ENCODE data around the gene MLEC.

DNA sequence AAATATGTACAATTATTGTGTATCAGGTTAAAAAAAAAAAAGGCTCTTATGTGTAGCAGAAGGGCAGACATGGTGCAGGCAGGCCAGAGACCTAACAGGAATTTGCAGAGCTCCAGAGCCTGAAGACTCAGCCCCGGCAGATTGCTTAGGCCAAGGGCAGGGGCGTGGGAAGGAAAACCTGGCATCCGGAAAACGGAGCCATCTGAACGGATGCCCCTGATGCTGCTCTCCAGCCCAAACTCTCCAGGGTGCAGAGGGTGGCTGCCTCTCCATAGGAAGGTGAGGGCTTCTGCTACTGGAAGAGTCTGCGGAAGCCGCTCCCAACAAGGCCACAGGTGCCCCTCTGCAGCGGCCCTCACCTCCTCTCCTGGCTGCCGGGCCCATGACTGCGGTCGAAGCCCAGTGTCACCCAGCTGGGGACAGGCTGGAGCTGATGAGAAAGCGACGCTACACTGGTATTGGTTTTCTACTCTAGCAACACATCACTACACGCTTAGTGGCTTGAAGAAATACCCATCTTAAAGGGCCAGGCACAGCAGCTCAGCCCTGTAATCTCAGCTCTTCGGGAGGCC lies 58.1 kb downstream of the MLEC start:
- no peak for TF ChIP-seq FOXM1 (IDR thresholded peaks at IDR 0.05; ENCODE audit: borderline replicate concordance)
- TF ChIP-seq CTBP1 (IDR thresholded peaks at IDR 0.05; ENCODE audit: borderline replicate concordance), result no peak
- TF ChIP-seq SP1 (IDR thresholded peaks at IDR 0.05), result no peak
- no peak for TF ChIP-seq FOXA1 (IDR thresholded peaks at IDR 0.05)
- no peak for TF ChIP-seq ELF4 (IDR thresholded peaks at IDR 0.05)
- TF ChIP-seq BHLHE40 (IDR thresholded peaks at IDR 0.05; ENCODE audit: borderline replicate concordance), result no peak
- TF ChIP-seq HDGF (IDR thresholded peaks at IDR 0.05; ENCODE audit: borderline replicate concordance), result no peak
- no peak for TF ChIP-seq FOXK2 (IDR thresholded peaks at IDR 0.05)
- TF ChIP-seq SUZ12 (IDR thresholded peaks at IDR 0.05), result no peak
- no peak for TF ChIP-seq LEF1 (IDR thresholded peaks at IDR 0.05; ENCODE audit: borderline replicate concordance)

Measured in HEK293T (cell line).